ENCODE data around the gene NPAS2.

Gene NPAS2

GRCh38 chr2:100998235-100998573 is 178.3 kb downstream of the NPAS2 start:
- in situ Hi-C loops (cut with HindIII; ENCODE audit: low pct_unique_long_range_greater_than_20kb, low sequenced_read_pairs), result no loop called here
- no peak for TF ChIP-seq JUND (IDR thresholded peaks at IDR 0.05; ENCODE audit: low read depth)
- no peak for DNase-seq (ENCODE audit: low read depth in 1 of 2, low spot score in 1 of 2)

- no peak for DNase-seq (ENCODE audit: low read depth in 1 of 2, low spot score in 1 of 2)
- in situ Hi-C loops (cut with HindIII; ENCODE audit: low pct_unique_long_range_greater_than_20kb, low sequenced_read_pairs), result no loop called here
- TF ChIP-seq JUND (IDR thresholded peaks at IDR 0.05; ENCODE audit: low read depth), result no peak
Observed at GRCh38 chr2:100999995-101000394, 180.1 kb downstream of the NPAS2 start.

- in situ Hi-C loops (cut with HindIII; ENCODE audit: low pct_unique_long_range_greater_than_20kb, low sequenced_read_pairs), result no loop called here
- no peak for TF ChIP-seq JUND (IDR thresholded peaks at IDR 0.05; ENCODE audit: low read depth)
- peak; percentile 93 to 96 for DNase-seq (ENCODE audit: low read depth in 1 of 2, low spot score in 1 of 2)
Observed at GRCh38 chr2:101001691-101002561, 182.0 kb downstream of the NPAS2 start, which contains the start of gene RPL31. Gene RPL31, plus strand, starts transcription at chr2:101002289. Its CDS starts 413 bp downstream, at chr2:101002702.

GRCh38 chr2:101002562-101003277 is 182.8 kb downstream of the NPAS2 start:
- no peak for DNase-seq (ENCODE audit: low read depth in 1 of 2, low spot score in 1 of 2)
- in situ Hi-C loops (cut with HindIII; ENCODE audit: low pct_unique_long_range_greater_than_20kb, low sequenced_read_pairs), result no loop called here
- no peak for TF ChIP-seq JUND (IDR thresholded peaks at IDR 0.05; ENCODE audit: low read depth)

GRCh38 chr2:101003278-101003775 is 183.4 kb downstream of the NPAS2 start:
- TF ChIP-seq JUND (IDR thresholded peaks at IDR 0.05; ENCODE audit: low read depth), result no peak
- no peak for DNase-seq (ENCODE audit: low read depth in 1 of 2, low spot score in 1 of 2)
- in situ Hi-C loops (cut with HindIII; ENCODE audit: low pct_unique_long_range_greater_than_20kb, low sequenced_read_pairs), result no loop called here

GRCh38 chr2:101004620-101005325 is 184.8 kb downstream of the NPAS2 start:
- in situ Hi-C loops (cut with HindIII; ENCODE audit: low pct_unique_long_range_greater_than_20kb, low sequenced_read_pairs), result no loop called here
- no peak for TF ChIP-seq JUND (IDR thresholded peaks at IDR 0.05; ENCODE audit: low read depth)
- DNase-seq (ENCODE audit: low read depth in 1 of 2, low spot score in 1 of 2), result no peak

- in situ Hi-C loops (cut with HindIII; ENCODE audit: low pct_unique_long_range_greater_than_20kb, low sequenced_read_pairs), result no loop called here
- TF ChIP-seq JUND (IDR thresholded peaks at IDR 0.05; ENCODE audit: low read depth), result no peak
- no peak for DNase-seq (ENCODE audit: low read depth in 1 of 2, low spot score in 1 of 2)
Observed at GRCh38 chr2:101006065-101006715, 186.3 kb downstream of the NPAS2 start.

- DNase-seq (ENCODE audit: low read depth in 1 of 2, low spot score in 1 of 2), result peak in 1 of 2 experiments; percentile 10
- in situ Hi-C loops (cut with HindIII; ENCODE audit: low pct_unique_long_range_greater_than_20kb, low sequenced_read_pairs), result no loop called here
- no peak for TF ChIP-seq JUND (IDR thresholded peaks at IDR 0.05; ENCODE audit: low read depth)
Observed at GRCh38 chr2:101007415-101008345, 187.7 kb downstream of the NPAS2 start.

- TF ChIP-seq JUND (IDR thresholded peaks at IDR 0.05; ENCODE audit: low read depth), result no peak
- no peak for DNase-seq (ENCODE audit: low read depth in 1 of 2, low spot score in 1 of 2)
- in situ Hi-C loops (cut with HindIII; ENCODE audit: low pct_unique_long_range_greater_than_20kb, low sequenced_read_pairs), result no loop called here
Observed at GRCh38 chr2:101011152-101011551, 191.2 kb downstream of the NPAS2 start.

- in situ Hi-C loops (cut with HindIII; ENCODE audit: low pct_unique_long_range_greater_than_20kb, low sequenced_read_pairs), result no loop called here
- no peak for DNase-seq (ENCODE audit: low read depth in 1 of 2, low spot score in 1 of 2)
- TF ChIP-seq JUND (IDR thresholded peaks at IDR 0.05; ENCODE audit: low read depth), result no peak
Observed at GRCh38 chr2:101012054-101012705, 192.2 kb downstream of the NPAS2 start.

GRCh38 chr2:101012706-101013181 is 192.8 kb downstream of the NPAS2 start:
- TF ChIP-seq JUND (IDR thresholded peaks at IDR 0.05; ENCODE audit: low read depth), result no peak
- DNase-seq (ENCODE audit: low read depth in 1 of 2, low spot score in 1 of 2), result peak in 1 of 2 experiments; percentile 43
- in situ Hi-C loops (cut with HindIII; ENCODE audit: low pct_unique_long_range_greater_than_20kb, low sequenced_read_pairs), result no loop called here

All from T47D (cell line).